Breast epithelium (tissue), 4 donors: ENCODE results near the gene PAAF1. TPM values are rescaled to one million over a fixed set of nuclear protein-coding genes. Genes with fewer than 3 reads are reported as not detected.

Experiments used
- DNase-seq, 2 donors: peaks; one replicate each; pipeline ENCODE4 v3.0.0-alpha.2; 2019; ENCODE audit warnings: low spot score in 2 of 2
- H3K27ac ChIP-seq, 2 donors: fragments of 200-600 bp; sonication (generic) in 1 of 2; one replicate each; pipeline ENCODE4 v1.5.1; 2016 to 2019; ENCODE audit warnings: mild to moderate bottlenecking in 1 of 2
- H3K27me3 ChIP-seq, 2 donors: fragments of 200-600 bp; sonication (generic) in 1 of 2; one replicate each; pipeline versions ENCODE4 v1.5.1 to v1.6.0; 2017 to 2019; ENCODE audit warnings: control low read depth in 1 of 2, mild to moderate bottlenecking in 1 of 2
- H3K36me3 ChIP-seq: fragments of 200-600 bp; one replicate; pipeline ENCODE4 v1.5.1; 2019
- H3K4me1 ChIP-seq, 2 donors: fragments of 200-600 bp; sonication (generic); one replicate each; pipeline ENCODE4 v1.5.1; 2016 to 2019; ENCODE audit warnings: control low read depth in 1 of 2
- H3K4me3 ChIP-seq, 3 donors: fragments of 200-600 bp; sonication (generic); 1 replicate in 2 of 3; 2 replicates in 1 of 3; pipeline ENCODE4 v1.5.1; 2016 to 2019; ENCODE audit warnings: mild to moderate bottlenecking in 3 of 3, moderate library complexity in 2 of 3
- H3K9me3 ChIP-seq, 2 donors: fragments of 200-600 bp; sonication (generic) in 1 of 2; one replicate each; pipeline ENCODE4 v1.5.1; 2016 to 2019; ENCODE audit warnings: control low read depth in 1 of 2
- CTCF ChIP-seq, 3 donors: fragments of 450-650 bp; IDR thresholded peaks; one replicate each; pipeline ENCODE4 v1.5.1; 2016 to 2017; ENCODE audit warnings: antibody characterized with exemption in 3 of 3, mild to moderate bottlenecking in 3 of 3, moderate library complexity in 3 of 3
- POLR2A ChIP-seq: fragments of 450-650 bp; IDR thresholded peaks from one replicate; pipeline ENCODE4 v1.6.1; 2016; ENCODE audit warnings: antibody characterized with exemption, mild to moderate bottlenecking, moderate library complexity
- POLR2AphosphoS5 ChIP-seq, 3 donors: sonication (generic); formaldehyde crosslinking; IDR thresholded peaks; one replicate each; pipeline ENCODE4 v1.6.1; 2017; ENCODE audit warnings: antibody characterized with exemption in 3 of 3
- intact Hi-C: fragments of 100-400 bp; cut with DNase I; formaldehyde crosslinking; loops from one replicate; pipeline ENCODE4 v1.15.1; 2023; ENCODE audit warnings: low total_unique reads
- total RNA-seq, 3 donors: library from RNA; depleted of rRNA; stranded (reverse); fragments of >200 nt; gene quantifications; one replicate each; pipeline ENCODE4 v1.1.0, GENCODE V29; 2016

PAAF1 gene
- total RNA-seq, 3 donors from 2014 or later: 8.5 to 19.0 (median 9.5) TPM

- Histone ChIP-seq H3K9me3 (no peaks in the 10 kb centered on the region), H3K4me1 (no peaks in the 10 kb centered on the region), H3K27me3 (no peaks in the 10 kb centered on the region), H3K36me3 (no peaks in the 10 kb centered on the region), H3K27ac (no peak overlapping the region), H3K4me3 (no peak overlapping the region)
- intact Hi-C loops: no loop called here
- peak in 1 of 2 donors; percentile 33 for DNase-seq
- TF ChIP-seq POLR2AphosphoS5 (IDR thresholded peaks at IDR 0.05) (no peak), POLR2A (no peak), CTCF (IDR thresholded peaks at IDR 0.05) (no peak)
Observed at GRCh38 chr11:73971175-73971719, 94.4 kb downstream of the PAAF1 start.

GRCh38 chr11:73972187-73972586 lies 95.4 kb downstream of the PAAF1 start:
- Histone ChIP-seq H3K4me3 (no peak overlapping the region), H3K27ac (no peak overlapping the region), H3K4me1 (no peaks in the 10 kb centered on the region), H3K27me3 (no peaks in the 10 kb centered on the region), H3K9me3 (no peaks in the 10 kb centered on the region), H3K36me3 (no peaks in the 10 kb centered on the region)
- intact Hi-C loops: no loop called here
- DNase-seq: peak in 1 of 2 donors; percentile 3
- TF ChIP-seq POLR2A (no peak), POLR2AphosphoS5 (IDR thresholded peaks at IDR 0.05) (no peak), CTCF (IDR thresholded peaks at IDR 0.05) (no peak)

GRCh38 chr11:73972620-73973449 lies 96.0 kb downstream of the PAAF1 start:
- Histone ChIP-seq H3K9me3 (no peaks in the 10 kb centered on the region), H3K4me3 (no peak overlapping the region), H3K27ac (no peak overlapping the region), H3K4me1 (no peaks in the 10 kb centered on the region), H3K36me3 (no peaks in the 10 kb centered on the region), H3K27me3 (no peaks in the 10 kb centered on the region)
- intact Hi-C loops: no loop called here
- no peak for TF ChIP-seq POLR2AphosphoS5 (IDR thresholded peaks at IDR 0.05)
- TF ChIP-seq POLR2A: no peak
- no peak for TF ChIP-seq CTCF (IDR thresholded peaks at IDR 0.05)
- DNase-seq: peak in 1 of 2 donors; percentile 45

- TF ChIP-seq CTCF (IDR thresholded peaks at IDR 0.05) (no peak), POLR2AphosphoS5 (IDR thresholded peaks at IDR 0.05) (no peak), POLR2A (no peak)
- Histone ChIP-seq H3K9me3 (no peaks in the 10 kb centered on the region), H3K27ac (no peak overlapping the region), H3K36me3 (no peaks in the 10 kb centered on the region), H3K27me3 (no peaks in the 10 kb centered on the region), H3K4me3 (no peak overlapping the region), H3K4me1 (no peaks in the 10 kb centered on the region)
- DNase-seq: peak in 1 of 2 donors; percentile 27
- intact Hi-C loops: no loop called here
Observed at GRCh38 chr11:73974604-73975478, 98.0 kb downstream of the PAAF1 start.

GRCh38 chr11:73975479-73975757 lies 98.6 kb downstream of the PAAF1 start:
- no peaks in the 10 kb centered on the region for H3K36me3 ChIP-seq
- H3K27ac ChIP-seq: no peak overlapping the region
- intact Hi-C loops: no loop called here
- H3K9me3 ChIP-seq: no peaks in the 10 kb centered on the region
- H3K4me1 ChIP-seq: no peaks in the 10 kb centered on the region
- no peaks in the 10 kb centered on the region for H3K27me3 ChIP-seq
- TF ChIP-seq POLR2A: no peak
- no peak for TF ChIP-seq CTCF (IDR thresholded peaks at IDR 0.05)
- TF ChIP-seq POLR2AphosphoS5 (IDR thresholded peaks at IDR 0.05): no peak
- DNase-seq: peak in 1 of 2 donors; percentile 47
- no peak overlapping the region for H3K4me3 ChIP-seq
